Endothelial cell of umbilical vein (primary cell): ENCODE measurements around the gene WRAP73. TPM values are rescaled to one million over a fixed set of nuclear protein-coding genes. Genes with fewer than 3 reads are reported as not detected.

Source experiments
- BruUV-seq: library from RNA; stranded (reverse); fragments of 400-500 nt; replicated peaks from 2 replicates; lab custom pipeline; 2021; lab: Mats Ljungman, UMichigan
- CTCF ChIA-PET: fragments of 300-600, 350-600 bp; sonication (Branson Sonifier 250); formaldehyde crosslinking; loops from one replicate; lab custom pipeline; 2021; ENCODE audit warnings: antibody characterized with exemption, inconsistent platforms; lab: Charles Lee
- POLR2A ChIA-PET: fragments of 300-600, 350-600 bp; sonication (Branson Sonifier 250); formaldehyde crosslinking; loops from one replicate; lab custom pipeline; 2021; ENCODE audit warnings: antibody characterized with exemption, inconsistent platforms; lab: Charles Lee
- DNase-seq: peaks from one replicate; pipeline ENCODE4 v3.0.0-alpha.2; 2011; ENCODE audit warnings: low read depth, low spot score
- FAIRE-seq: peaks from 2 replicates; lab custom pipeline; 2011; peaks lifted over from hg19 to GRCh38; lab: Jason Lieb, UNC
- H2AFZ ChIP-seq: 2 replicates; pipeline ENCODE4 v1.6.0; 2012; ENCODE audit warnings: low read depth, low read length, control low read depth, inconsistent platforms
- H3K27ac ChIP-seq: 2 replicates; pipeline ENCODE4 v1.5.1; 2011; ENCODE audit warnings: low read depth, mild to moderate bottlenecking, control low read depth, low read length, moderate library complexity; ENCODE audit not compliant: insufficient read depth
- H3K27me3 ChIP-seq, 2 experiments: 2 replicates each; pipeline versions ENCODE4 v1.6.0 to v1.6.1; 2011; ENCODE audit warnings: low read length in 2 of 2, mixed read lengths in 1 of 2; ENCODE audit not compliant: control insufficient read depth in 2 of 2, insufficient read depth in 2 of 2
- H3K36me3 ChIP-seq, 2 experiments: 2 replicates in 1 of 2; 3 replicates in 1 of 2; pipeline ENCODE4 v1.5.1; 2011; ENCODE audit warnings: low read length in 2 of 2, mild to moderate bottlenecking in 1 of 2, moderate library complexity in 1 of 2; ENCODE audit not compliant: control insufficient read depth in 2 of 2, insufficient read depth in 2 of 2; ENCODE audit errors: extremely low read depth in 1 of 2
- H3K4me1 ChIP-seq: 3 replicates; pipeline ENCODE4 v1.5.1; 2011; ENCODE audit warnings: mild to moderate bottlenecking, low read length; ENCODE audit not compliant: control insufficient read depth, insufficient read depth; ENCODE audit errors: extremely low read depth
- H3K4me2 ChIP-seq: 2 replicates; pipeline ENCODE4 v1.6.1; 2011; ENCODE audit warnings: low read length, control low read depth, mixed read lengths; ENCODE audit not compliant: insufficient read depth
- H3K4me3 ChIP-seq, 3 experiments: fragments of 200-600 bp in 1 of 3; sonication (generic), shearing (Covaris generic) in 1 of 3; replicated peaks in 1 of 3; 2 replicates each; pipeline ENCODE4 v1.5.1; 2011 to 2016; ENCODE audit warnings: control low read depth in 3 of 3, low read length in 3 of 3, mild to moderate bottlenecking in 2 of 3, inconsistent platforms in 1 of 3, low read depth in 1 of 3, moderate library complexity in 1 of 3; ENCODE audit not compliant: insufficient read depth in 1 of 3
- H3K79me2 ChIP-seq: 2 replicates; pipeline ENCODE4 v1.6.0; 2012; ENCODE audit warnings: low read length, inconsistent platforms; ENCODE audit not compliant: control insufficient read depth, insufficient read depth
- H3K9ac ChIP-seq: replicated peaks from 2 replicates; pipeline ENCODE3; 2011; ENCODE audit warnings: low read length, control low read depth; ENCODE audit not compliant: insufficient read depth; ENCODE audit errors: extremely low read depth
- H3K9me1 ChIP-seq: replicated peaks from 3 replicates; pipeline ENCODE4 v1.6.0; 2011; ENCODE audit warnings: mild to moderate bottlenecking, low read length; ENCODE audit not compliant: control insufficient read depth, insufficient read depth; ENCODE audit errors: extremely low read depth
- H3K9me3 ChIP-seq: replicated peaks from 2 replicates; pipeline ENCODE4 v1.5.1; 2012; ENCODE audit warnings: low read length, inconsistent platforms; ENCODE audit not compliant: control insufficient read depth, insufficient read depth
- H4K20me1 ChIP-seq: replicated peaks from 2 replicates; pipeline ENCODE3; 2011; ENCODE audit warnings: mild to moderate bottlenecking, low read length; ENCODE audit not compliant: control insufficient read depth, insufficient read depth; ENCODE audit errors: extremely low read depth
- EZH2 ChIP-seq: IDR thresholded peaks from 2 replicates; pipeline ENCODE4 v1.6.1; 2012; ENCODE audit warnings: borderline replicate concordance, low read depth, mild to moderate bottlenecking, moderate library complexity, low read length, inconsistent platforms; ENCODE audit not compliant: severe bottlenecking
- FOS ChIP-seq: IDR thresholded peaks from 2 replicates; pipeline ENCODE4 v1.6.1; 2011; ENCODE audit warnings: mild to moderate bottlenecking, low read length, moderate library complexity, borderline replicate concordance; ENCODE audit not compliant: insufficient read depth
- GATA2 ChIP-seq: IDR thresholded peaks from 2 replicates; pipeline ENCODE4 v1.7.0; 2011; ENCODE audit warnings: low read depth, mild to moderate bottlenecking, moderate library complexity, mixed read lengths, low read length; ENCODE audit not compliant: insufficient read length, insufficient read depth
- JUN ChIP-seq: IDR thresholded peaks from 2 replicates; pipeline ENCODE4 v1.6.1; 2011; ENCODE audit warnings: borderline replicate concordance, low read depth; ENCODE audit not compliant: insufficient read length, insufficient read depth
- MAX ChIP-seq: IDR thresholded peaks from 2 replicates; pipeline ENCODE4 v1.6.1; 2011; ENCODE audit not compliant: insufficient read depth, insufficient read length
- MYC ChIP-seq: IDR thresholded peaks from one replicate; pipeline ENCODE4 v1.6.1; 2011; ENCODE audit warnings: mild to moderate bottlenecking, low read depth, low read length
- POLR2A ChIP-seq: IDR thresholded peaks from 2 replicates; pipeline ENCODE4 v1.6.1; 2012; ENCODE audit warnings: low read depth, mild to moderate bottlenecking, control low read depth, low read length
- POLR2AphosphoS5 ChIP-seq: IDR thresholded peaks from 2 replicates; pipeline ENCODE4 v1.6.1; 2012; ENCODE audit warnings: low read depth, mild to moderate bottlenecking, control low read depth, low read length, moderate library complexity; ENCODE audit not compliant: insufficient read depth
- dilution Hi-C: fragments of 300-500 bp; cut with MboI; formaldehyde crosslinking; loops from one replicate; pipeline ENCODE4 v1.15.0; 2019; ENCODE audit warnings: low sequenced_read_pairs; ENCODE audit not compliant: extremely low pct_ligation_motif_present
- intact Hi-C: fragments of 100-400 bp; cut with micrococcal nuclease; formaldehyde crosslinking; loops from one replicate; pipeline ENCODE4 v1.10.0; 2022
- polyA plus RNA-seq, 4 experiments: library from polyadenylated mRNA; depleted of rRNA in 3 of 4; stranded (reverse) in 3 of 4; unstranded in 1 of 4; fragments of >200 nt; gene quantifications; 2 replicates each; pipeline versions ENCODE4 v1.2.1 to v1.2.3, GENCODE V29; 2011 to 2012; ENCODE audit warnings: missing spikeins in 1 of 4
- total RNA-seq: library from RNA; stranded (reverse); gene quantifications from 2 replicates; pipeline ENCODE4 v1.2.3, GENCODE V29; 2021
- TF ChIP-seq, protein P1 (sequence below), 2 donors: IDR thresholded peaks; 1 replicate in 1 of 2; 2 replicates in 1 of 2; pipeline ENCODE4 v1.5.1; 2011; ENCODE audit warnings: low read length in 2 of 2, mild to moderate bottlenecking in 2 of 2, moderate library complexity in 2 of 2, control low read depth in 1 of 2, inconsistent platforms in 1 of 2, low read depth in 1 of 2; ENCODE audit not compliant: insufficient read depth in 1 of 2; ENCODE audit errors: extremely low read depth in 1 of 2

The WRAP73 gene
- total and polyA plus RNA-seq, 2 donors (not counting 3 experiments of a cell fraction or from before 2014, with no cell fraction given) = 23.0 to 50.7 TPM

DNA sequence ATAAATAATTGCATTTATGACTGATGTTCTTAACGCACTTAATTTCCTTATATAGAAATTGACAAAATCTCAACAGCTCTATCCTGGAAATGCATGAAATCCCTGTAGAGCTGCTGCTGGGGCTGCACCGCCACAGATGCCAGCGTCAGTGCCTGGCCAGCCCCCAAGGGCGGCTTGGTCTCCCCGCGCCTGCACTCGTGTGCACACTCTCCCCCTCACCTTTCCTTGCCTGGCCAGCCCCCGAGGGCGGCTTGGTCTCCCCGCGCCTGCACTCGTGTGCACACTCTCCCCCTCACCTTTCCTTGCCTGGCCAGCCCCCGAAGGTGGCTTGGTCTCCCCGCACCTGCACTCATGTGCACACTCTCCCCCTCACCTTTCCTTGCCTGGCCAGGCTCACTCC, 13.8 kb downstream of the WRAP73 start:
- H3K79me2 ChIP-seq = no peaks in the 10 kb centered on the region
- H3K9me3 ChIP-seq = no peaks in the 10 kb centered on the region
- no peak overlapping the region for H2AFZ ChIP-seq
- no peak for TF ChIP-seq MAX
- no peak for TF ChIP-seq GATA2
- no peak for TF ChIP-seq MYC
- no peak for TF ChIP-seq POLR2A
- no peak for TF ChIP-seq FOS
- TF ChIP-seq, protein P1, sequence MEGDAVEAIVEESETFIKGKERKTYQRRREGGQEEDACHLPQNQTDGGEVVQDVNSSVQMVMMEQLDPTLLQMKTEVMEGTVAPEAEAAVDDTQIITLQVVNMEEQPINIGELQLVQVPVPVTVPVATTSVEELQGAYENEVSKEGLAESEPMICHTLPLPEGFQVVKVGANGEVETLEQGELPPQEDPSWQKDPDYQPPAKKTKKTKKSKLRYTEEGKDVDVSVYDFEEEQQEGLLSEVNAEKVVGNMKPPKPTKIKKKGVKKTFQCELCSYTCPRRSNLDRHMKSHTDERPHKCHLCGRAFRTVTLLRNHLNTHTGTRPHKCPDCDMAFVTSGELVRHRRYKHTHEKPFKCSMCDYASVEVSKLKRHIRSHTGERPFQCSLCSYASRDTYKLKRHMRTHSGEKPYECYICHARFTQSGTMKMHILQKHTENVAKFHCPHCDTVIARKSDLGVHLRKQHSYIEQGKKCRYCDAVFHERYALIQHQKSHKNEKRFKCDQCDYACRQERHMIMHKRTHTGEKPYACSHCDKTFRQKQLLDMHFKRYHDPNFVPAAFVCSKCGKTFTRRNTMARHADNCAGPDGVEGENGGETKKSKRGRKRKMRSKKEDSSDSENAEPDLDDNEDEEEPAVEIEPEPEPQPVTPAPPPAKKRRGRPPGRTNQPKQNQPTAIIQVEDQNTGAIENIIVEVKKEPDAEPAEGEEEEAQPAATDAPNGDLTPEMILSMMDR (IDR thresholded peaks at IDR 0.05; ENCODE audit: extremely low read depth in 1 of 2, insufficient read depth in 1 of 2, low read depth in 1 of 2, low read length in 2 of 2) = no peak
- TF ChIP-seq JUN = no peak
- no peak for TF ChIP-seq EZH2
- no peak for TF ChIP-seq POLR2AphosphoS5
- CTCF ChIA-PET = interaction anchor here (1.3 to 1.7 kb wide), 2 partner anchors 12 to 88 kb away, joined by 3 to 4 read pairs; no protein-coding TSS in a partner anchor
- dilution Hi-C loops = no loop called here
- no peak for DNase-seq
- H3K4me1 ChIP-seq = no peaks in the 10 kb centered on the region
- BruUV-seq = no TSS peak
- no peak overlapping the region for H3K27ac ChIP-seq
- H3K4me3 ChIP-seq = no peak overlapping the region
- no peak for FAIRE-seq
- intact Hi-C loops = no loop called here
- no peaks in the 10 kb centered on the region for H4K20me1 ChIP-seq
- POLR2A ChIA-PET = no interaction called here
- no peak overlapping the region for H3K4me2 ChIP-seq
- no peaks in the 10 kb centered on the region for H3K27me3 ChIP-seq
- peaks cover 0 to 35% of the 10 kb centered on the region in 2 experiments for H3K36me3 ChIP-seq
- H3K9ac ChIP-seq = no peak overlapping the region
- no peaks in the 10 kb centered on the region for H3K9me1 ChIP-seq
